HG02840 (cell line): ENCODE measurements around the gene MRPL3.
"Not testable (repeated sequence)": the region's sequence is repeated elsewhere in the genome, so short reads cannot be mapped to it uniquely, and the experiment has no call there.

Source experiments
- ATAC-seq: cut with Tn5 transposase; IDR thresholded peaks from one replicate; pipeline ENCODE4 v1.9.1; 2021; ENCODE audit warnings: mild to moderate bottlenecking, moderate library complexity, moderate number of reproducible peaks; ENCODE audit not compliant: unreplicated experiment, low FRiP score

The MRPL3 gene

GRCh38 chr3:131501949-131502348, 822 bp downstream of the MRPL3 start:
- peak; percentile 4 for ATAC-seq

- ATAC-seq, result no peak
Measured at GRCh38 chr3:131494706-131495105, 8.1 kb downstream of the MRPL3 start.

- ATAC-seq, result no peak
Measured at GRCh38 chr3:131491775-131492174, 11.0 kb downstream of the MRPL3 start.

- no peak for ATAC-seq
Measured at GRCh38 chr3:131491084-131491483, 11.7 kb downstream of the MRPL3 start.

GRCh38 chr3:131486545-131486944, 16.2 kb downstream of the MRPL3 start:
- ATAC-seq, result not testable (repeated sequence)

GRCh38 chr3:131485119-131485518, 17.7 kb downstream of the MRPL3 start:
- ATAC-seq, result no peak

GRCh38 chr3:131484496-131485111, 18.2 kb downstream of the MRPL3 start:
- ATAC-seq, result no peak

GRCh38 chr3:131480116-131480515, 22.7 kb downstream of the MRPL3 start:
- ATAC-seq, result no peak

GRCh38 chr3:131477813-131478212, 25.0 kb downstream of the MRPL3 start:
- ATAC-seq, result no peak

- ATAC-seq, result no peak
Measured at GRCh38 chr3:131474115-131474514, 28.7 kb downstream of the MRPL3 start.

GRCh38 chr3:131470377-131470776, 32.4 kb downstream of the MRPL3 start:
- no peak for ATAC-seq

GRCh38 chr3:131458653-131459052, 44.1 kb downstream of the MRPL3 start:
- no peak for ATAC-seq

- ATAC-seq, result no peak
Measured at GRCh38 chr3:131457220-131457619, 45.6 kb downstream of the MRPL3 start.

GRCh38 chr3:131454501-131454900, 48.3 kb downstream of the MRPL3 start:
- ATAC-seq, result no peak

- no peak for ATAC-seq
Measured at GRCh38 chr3:131453533-131453932, 49.2 kb downstream of the MRPL3 start.

GRCh38 chr3:131447349-131447748, 55.4 kb downstream of the MRPL3 start:
- ATAC-seq, result no peak

- ATAC-seq, result no peak
Measured at GRCh38 chr3:131444180-131444579, 58.6 kb downstream of the MRPL3 start.

GRCh38 chr3:131439084-131439483, 63.7 kb downstream of the MRPL3 start:
- ATAC-seq, result no peak

- ATAC-seq, result no peak
Measured at GRCh38 chr3:131435000-131435399, 67.8 kb downstream of the MRPL3 start.

- no peak for ATAC-seq
Measured at GRCh38 chr3:131432441-131432840, 70.3 kb downstream of the MRPL3 start.

- ATAC-seq, result no peak
Measured at GRCh38 chr3:131431754-131432153, 71.0 kb downstream of the MRPL3 start.

- ATAC-seq, result no peak
Measured at GRCh38 chr3:131427226-131427625, 75.5 kb downstream of the MRPL3 start.

GRCh38 chr3:131421957-131422498, 80.7 kb downstream of the MRPL3 start:
- no peak for ATAC-seq
